GM19397 (cell line): Measurements from ENCODE around the gene SH3RF1.
"Not testable (repeated sequence)": the region's sequence is repeated elsewhere in the genome, so short reads cannot be mapped to it uniquely, and the experiment has no call there.

Experiments
- ATAC-seq: cut with Tn5 transposase; IDR thresholded peaks from one replicate; pipeline ENCODE4 v1.9.1; 2021; ENCODE audit warnings: mild to moderate bottlenecking, moderate library complexity; ENCODE audit not compliant: unreplicated experiment

Gene SH3RF1

DNA sequence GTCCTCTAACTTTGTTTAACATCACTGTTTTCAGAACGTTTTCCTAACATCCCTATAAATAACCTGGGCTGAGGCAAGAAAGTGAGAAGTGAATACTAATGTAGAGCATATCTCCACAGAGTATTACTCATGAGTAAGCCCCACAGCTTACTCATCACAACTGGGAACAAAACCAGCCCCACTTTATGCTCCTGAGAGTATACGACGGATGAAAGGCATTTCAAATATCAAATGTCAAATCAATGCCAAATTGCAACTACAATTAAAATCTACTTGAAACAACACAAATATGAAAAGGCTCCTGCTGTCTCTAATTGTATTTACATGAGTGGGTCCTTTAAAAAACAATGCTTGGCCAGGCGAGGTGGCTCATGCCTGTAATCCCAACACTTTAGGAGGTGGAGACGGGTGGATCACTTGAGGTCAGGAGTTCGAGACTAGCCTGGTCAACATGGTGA, 41.2 kb downstream of the SH3RF1 start:
- no peak for ATAC-seq

DNA sequence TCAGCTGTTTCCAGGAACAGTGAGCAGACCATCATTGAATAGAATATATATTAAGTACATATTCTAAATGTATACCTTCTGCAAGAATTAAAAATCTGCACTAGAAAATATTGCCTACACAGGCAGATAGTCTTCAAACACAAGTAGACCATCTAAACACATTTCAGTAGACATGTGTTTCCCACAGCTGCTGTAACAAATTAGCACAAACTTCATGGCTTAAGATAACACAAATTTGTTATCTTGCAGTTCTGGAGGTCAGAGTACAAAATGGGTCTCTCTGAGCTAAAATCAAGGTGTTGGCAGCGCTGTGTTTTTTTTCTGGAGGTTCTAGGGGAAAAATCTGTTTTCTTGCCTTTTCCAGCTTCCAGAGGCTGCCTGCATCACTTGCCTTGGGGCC, 42.7 kb downstream of the SH3RF1 start:
- ATAC-seq, result no peak

DNA sequence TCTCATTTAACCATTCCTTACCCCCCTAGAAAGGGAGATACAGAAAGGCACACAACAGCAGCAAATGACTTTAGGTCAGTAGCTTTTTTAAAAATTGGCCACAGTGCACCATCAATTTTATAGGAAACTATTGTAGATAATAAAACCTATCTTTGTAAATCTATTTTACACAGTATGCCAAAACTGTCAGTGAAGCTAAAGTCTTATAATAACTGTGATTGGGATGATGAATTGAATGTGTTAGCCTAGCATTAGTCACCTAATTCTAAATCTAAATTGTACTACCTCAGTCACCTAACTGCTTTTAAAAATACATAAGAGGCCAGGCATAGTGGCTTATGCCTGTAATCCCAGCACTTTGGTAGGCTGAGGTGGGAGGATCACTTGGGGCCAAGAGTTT, 44.2 kb downstream of the SH3RF1 start:
- ATAC-seq, result no peak

DNA sequence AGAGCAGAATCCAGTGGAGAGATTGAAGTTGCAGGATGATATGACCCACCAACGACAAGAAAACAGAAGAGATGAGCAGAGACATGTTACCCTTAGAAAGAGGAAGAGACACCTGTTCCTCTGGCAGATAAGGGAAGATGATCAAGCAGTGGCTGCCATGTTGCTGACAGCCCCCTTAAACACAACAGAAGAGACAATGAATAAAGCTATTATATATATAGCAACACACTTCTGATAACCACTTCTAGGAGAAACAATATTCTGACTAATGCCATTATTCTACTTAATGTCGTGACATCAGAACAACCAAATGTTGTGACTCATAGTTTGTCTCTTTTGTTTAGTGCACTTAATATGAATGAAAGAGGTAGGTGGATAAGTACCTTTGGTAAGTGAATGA, 44.9 kb downstream of the SH3RF1 start:
- no peak for ATAC-seq

DNA sequence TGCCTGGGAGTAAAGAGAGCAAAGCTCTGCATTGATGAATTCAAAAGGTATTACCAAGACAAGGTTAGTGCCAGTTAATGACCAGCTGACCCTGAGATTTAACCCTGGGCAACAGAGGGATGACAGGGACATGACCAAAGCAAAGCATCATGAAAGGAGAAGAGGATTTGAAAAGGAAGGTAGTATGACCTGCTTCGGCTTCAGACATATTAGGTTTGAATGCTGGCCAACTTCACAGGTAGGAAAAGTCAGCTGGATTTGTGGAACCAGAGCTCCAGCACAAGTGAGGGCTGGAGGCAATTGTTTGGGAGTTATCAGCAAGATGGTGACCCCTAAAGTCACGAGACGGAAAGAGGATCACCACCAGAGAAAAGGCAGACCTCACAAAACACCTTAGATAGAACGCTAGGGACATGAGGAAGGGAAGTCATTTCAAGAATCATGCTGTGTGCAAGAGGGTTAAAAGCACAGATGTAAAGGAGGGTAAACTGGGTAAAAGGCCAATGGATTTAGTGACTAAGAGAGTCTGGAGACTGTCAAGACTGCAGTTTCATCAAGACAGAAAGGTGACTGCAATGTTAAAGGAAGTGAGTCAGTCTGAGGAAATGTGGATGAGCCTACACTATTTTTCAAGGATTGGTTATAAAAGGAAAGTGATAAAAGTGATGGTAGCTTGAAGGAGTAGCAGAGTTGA, 45.6 kb downstream of the SH3RF1 start:
- no peak for ATAC-seq

DNA sequence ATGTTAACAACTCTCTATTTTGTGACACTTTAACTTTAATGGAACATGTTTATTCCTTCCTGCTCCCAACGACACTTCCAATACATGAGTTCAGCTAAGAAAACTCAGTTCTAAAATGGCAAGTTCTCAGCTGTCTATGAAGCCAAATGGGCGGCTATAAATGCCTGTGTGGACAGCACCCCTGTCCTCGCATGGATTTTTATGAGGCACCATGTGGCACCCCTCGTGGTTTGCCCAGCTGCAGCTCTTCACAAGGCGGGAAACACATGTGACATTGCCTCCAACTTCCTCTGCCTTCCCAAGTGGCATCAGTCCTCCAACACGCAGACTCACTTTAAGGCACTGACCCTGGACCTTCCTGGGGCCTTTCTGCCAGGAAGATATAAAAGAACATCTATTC, 48.0 kb downstream of the SH3RF1 start:
- ATAC-seq, result no peak

DNA sequence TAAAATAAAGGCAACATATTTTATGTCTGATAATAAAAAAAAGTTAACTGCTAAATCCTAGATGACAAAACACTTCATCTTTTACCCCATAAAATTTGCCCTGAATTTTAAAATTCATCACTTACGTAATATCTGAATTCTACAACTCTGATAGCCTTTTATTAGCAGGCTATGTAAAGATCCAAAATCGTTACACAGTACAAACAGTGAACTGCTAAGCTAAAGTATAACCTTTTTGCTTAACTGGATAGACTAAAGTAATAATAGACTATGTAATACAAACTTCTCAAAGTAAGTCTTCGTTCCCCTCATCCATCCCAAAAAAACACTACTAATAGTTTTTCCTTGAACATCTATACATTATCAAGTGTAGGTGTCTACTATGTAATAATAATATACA, 49.1 kb downstream of the SH3RF1 start:
- no peak for ATAC-seq

DNA sequence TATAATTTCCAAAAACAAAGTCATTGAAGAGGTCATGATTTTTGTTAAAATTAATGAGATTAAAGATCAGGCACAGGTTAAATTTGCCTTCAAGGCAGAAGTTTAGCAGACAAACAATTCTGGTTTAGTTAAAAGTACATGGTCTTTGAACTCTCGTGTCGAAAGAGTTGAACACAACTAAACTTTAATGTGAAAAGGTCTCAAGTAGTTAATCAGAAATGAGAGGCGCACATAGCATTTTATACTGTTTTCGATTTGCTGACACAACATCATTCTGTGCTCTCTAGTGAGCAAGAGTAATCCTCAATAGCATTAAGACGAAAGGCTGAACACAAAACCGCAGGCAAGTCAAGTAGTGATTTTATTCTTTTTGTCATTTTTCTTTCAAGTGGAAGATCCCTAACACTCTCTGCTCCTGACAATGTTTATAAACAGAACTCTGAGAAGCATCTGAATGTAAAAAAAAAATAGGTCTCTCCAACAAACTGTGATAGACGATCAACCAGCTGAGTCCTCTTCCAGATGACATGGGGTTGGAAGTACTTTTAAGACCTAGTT, 49.8 kb downstream of the SH3RF1 start:
- no peak for ATAC-seq

DNA sequence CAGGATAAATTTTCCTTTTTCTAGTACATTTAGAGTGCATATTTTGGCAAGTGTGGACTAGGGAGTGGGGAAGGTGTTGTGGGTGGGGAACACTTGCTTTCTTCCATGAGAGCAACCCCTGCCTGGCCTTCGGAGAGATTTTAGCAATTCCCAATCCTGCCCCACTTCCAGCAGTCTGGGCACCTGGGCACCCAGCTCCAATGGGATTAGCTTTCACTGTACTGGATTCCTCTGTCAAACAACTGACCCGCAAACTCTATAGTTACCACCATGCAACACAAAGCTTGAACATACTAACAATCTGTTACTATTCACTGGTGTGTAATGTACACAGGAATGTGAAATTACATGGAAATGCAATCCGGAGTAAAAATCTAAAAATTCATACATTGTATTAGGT, 50.3 kb downstream of the SH3RF1 start:
- no peak for ATAC-seq

DNA sequence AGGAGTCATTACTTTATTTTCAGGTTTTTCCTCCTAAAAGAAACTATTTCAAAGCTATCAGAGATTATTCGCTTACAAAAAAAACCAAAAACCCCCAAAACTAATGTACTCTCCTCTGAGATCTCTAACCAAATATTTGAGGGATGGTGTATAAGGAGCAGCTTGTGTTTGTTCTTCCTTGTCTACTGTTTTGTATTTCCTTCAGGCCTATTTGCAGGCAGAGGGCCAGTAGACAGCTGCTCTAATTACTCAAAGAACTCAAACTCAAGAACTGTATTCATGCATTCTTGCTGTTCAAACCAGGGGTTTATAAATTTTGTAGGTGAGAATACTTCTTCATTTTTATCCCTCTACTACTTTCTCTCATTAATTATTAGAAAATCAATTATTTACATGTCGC, 51.3 kb downstream of the SH3RF1 start:
- no peak for ATAC-seq

DNA sequence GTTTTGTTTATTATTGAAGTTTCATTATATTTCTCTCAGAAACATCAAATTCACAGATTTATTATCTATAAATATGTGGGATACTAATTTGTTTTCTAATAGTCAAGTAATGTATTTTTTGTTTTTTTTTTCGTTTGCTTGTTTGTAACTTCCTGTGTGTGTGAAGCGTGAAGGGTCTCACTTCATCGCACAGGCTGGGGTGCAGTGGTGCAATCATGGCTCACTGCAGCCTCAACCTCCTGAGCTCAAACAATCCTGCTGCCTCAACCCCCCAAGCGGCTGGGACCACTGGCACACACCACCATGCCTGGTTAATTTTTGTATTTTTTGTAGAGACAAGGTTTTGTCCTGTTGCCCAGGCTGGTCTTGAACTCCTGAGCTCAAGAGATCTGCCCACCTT, 55.1 kb downstream of the SH3RF1 start:
- peak; percentile 67 for ATAC-seq

DNA sequence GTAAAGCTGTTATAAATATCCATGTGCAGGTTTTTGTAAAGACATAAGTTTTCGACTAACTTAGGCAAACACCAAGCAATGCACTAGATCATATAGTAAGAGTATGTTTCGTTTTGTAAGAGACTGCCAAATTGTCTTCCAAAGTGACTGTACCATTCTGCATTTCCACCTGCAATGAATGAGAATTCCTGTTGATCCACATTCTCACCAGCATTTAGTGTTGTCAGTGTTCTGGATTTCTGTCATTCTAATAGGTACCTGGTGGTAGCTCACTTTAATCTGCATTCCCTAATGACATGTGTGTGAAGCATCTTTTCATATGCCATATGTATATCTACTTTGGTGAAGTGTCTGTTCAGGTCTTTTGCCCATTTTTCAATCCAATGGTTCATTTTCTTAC, 57.8 kb downstream of the SH3RF1 start:
- no peak for ATAC-seq

DNA sequence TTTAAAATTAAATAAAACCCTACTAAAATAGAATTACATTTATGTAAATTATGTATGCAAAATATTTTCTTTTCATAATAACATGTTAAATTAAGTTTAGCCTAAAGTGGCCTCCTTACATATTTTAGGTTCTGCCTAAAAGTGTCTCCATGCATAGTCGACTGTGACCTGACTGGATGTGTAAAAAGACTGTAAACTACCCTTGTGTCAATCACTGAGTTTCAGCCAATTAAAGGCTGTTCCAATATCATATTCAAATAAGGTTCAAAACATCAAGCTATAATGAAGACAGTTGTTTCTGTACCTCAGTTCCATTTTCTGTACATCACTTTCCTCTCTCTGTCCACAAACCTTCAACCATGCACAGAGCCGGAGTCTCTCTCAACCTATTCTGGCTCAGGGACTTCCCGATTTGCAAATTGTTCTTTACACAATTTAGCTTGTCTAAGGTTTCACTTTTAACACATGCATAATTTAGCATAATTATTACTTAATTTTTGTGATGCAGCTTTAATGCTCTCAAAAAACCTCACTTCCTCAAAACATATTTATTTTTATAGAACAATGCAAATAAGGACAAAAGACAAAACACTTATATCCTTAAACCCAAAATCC, 60.1 kb downstream of the SH3RF1 start:
- peak; percentile 92 for ATAC-seq

DNA sequence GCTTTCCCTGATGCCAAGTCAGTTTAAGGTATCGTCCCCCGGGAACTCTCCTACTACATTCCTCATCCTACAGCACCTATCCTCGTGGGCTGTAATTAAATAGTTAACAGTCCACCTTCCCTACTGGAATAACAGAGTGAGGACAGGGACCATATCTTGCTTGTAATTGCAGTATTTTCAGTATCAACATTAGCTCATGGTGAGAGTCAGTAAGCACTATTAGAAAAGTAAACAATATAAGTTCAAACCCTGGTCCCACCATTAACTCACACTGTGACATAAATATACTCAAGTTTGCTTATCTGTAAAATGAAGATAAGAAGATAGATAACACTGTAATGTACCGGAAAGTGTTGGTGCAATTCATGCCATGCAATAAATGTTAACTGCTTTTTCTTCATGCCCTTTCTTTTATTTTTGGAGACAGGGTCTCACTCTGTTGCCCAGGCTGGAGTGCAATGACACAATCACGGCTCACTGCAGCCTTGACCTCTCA, 61.3 kb downstream of the SH3RF1 start:
- no peak for ATAC-seq

DNA sequence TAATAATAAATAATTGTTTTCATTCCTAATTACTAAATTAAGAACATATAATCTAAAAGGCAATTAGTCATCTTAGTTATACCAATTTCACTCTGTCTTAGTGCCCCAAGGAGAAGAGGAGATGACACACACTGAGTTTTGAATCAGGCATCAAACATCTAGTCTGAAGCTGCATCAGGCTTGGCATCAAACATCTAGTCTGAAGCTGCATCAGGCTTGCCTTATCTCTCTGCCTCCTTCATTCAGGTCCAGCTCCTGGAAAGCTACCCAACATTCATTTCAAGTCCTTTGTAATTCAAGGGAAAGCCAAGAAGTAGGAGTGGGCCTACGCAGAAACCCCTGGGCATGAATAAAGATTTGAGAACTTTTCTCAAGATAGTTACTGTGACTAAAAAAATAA, 62.2 kb downstream of the SH3RF1 start:
- ATAC-seq, result no peak

DNA sequence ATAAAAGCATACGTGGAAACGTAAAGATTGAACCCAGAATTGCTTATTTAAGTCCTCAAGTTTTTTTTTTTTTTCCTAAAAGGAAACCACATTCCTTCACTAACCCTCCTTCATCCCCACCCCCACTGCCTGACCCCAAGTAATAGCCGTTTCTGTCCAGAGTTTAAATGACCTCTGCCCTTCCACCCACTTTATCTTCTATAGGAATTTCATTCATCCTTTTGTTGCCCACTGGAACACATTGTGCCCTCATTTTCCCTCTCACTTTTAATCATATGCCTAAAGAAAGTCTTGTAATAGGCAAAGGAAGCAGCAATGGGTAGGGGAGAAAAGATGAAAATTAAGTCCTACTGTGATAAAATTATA, 62.7 kb downstream of the SH3RF1 start:
- no peak for ATAC-seq

DNA sequence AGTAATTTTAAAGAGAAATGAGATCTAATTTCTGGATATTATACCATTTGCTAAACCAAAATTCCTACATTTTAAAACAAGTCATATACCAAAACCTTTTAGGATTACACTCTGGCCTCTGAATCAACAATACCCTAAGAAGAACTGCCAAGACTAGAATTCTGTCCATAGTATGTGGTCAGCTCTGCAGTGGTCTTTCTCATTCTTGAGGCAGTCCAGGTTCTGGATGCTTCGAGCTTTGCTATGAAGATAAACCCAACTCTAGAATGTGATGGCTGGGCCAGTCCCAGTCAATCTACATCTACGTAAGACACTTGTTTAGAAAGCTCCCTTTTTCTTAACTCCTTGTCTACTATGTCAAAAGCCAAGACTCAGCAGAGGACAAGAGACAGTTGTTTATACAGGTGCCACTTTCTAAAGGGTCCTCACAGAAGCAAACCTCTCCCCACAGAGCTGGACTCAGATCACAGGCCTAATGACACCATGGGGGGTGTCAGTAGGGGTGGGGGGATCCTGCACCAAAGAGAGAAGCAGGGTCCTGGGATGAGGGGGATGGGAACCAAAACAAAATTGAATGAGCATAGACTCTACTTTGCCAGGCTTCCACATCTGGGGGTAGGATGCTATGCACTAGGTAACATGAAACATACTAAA, 63.2 kb downstream of the SH3RF1 start:
- no peak for ATAC-seq

DNA sequence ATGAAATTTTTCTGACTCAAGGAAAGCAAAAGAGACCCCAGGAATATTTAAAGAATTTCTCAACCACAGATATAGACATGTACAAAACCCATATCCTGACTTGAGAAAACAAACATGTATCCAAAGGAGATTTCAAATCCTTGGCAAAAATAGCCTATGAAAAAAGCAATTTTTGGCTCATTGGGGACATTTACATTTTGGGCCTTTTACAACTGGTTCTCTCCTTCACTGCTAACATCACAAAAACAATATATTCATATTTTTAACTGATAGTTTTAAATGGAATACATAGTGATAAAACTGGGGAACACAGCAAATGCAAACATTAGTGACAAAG, 65.0 kb downstream of the SH3RF1 start:
- no peak for ATAC-seq

DNA sequence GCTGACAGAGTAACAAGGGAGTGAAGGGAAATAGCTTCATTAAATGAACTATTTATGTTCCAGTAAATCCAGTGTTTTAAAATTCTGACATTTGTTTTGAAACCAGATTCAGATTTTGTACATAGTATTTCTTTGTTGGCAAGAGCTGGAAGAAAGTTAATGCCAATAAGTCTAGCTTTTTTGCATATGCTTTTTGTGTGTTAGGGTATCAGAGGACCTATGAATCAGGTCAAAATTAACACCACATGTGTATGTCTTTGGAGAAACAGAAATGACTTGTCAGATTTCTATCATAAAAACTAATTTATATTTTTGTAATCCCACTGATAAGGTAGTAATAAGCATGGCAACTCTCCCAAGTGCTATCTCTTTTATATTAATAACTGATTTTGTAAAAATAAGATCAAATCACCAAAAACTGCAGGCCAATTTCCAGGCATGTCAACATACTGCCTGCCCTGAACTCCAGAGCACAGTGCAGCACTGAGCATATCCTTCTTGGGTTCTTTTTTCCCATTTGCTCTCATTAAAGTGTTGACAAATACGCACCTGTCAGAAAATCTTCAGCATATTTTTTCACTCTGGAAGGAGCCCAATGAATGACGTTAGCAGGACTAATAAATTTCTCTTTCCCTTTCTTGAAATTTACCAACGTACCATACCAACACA, 65.5 kb downstream of the SH3RF1 start:
- ATAC-seq, result no peak

DNA sequence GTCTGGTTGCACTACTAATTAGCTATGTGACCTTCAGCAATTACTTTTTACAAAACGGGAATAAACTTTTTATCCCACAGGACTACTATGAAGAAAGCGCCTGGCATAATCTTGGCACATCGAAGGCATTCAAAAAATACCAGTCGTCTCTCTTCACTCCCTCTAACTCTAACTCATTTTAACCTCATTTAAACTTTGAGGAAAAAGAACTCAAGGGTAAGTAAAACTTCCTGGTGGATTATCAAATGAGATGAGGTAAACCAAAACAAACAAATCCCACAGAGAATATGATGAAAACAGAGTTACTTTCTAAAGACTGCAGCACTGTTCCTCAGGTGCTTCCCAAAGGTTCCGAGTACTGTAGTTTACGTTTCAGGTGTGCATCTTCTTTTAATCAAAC, 66.9 kb downstream of the SH3RF1 start:
- no peak for ATAC-seq

DNA sequence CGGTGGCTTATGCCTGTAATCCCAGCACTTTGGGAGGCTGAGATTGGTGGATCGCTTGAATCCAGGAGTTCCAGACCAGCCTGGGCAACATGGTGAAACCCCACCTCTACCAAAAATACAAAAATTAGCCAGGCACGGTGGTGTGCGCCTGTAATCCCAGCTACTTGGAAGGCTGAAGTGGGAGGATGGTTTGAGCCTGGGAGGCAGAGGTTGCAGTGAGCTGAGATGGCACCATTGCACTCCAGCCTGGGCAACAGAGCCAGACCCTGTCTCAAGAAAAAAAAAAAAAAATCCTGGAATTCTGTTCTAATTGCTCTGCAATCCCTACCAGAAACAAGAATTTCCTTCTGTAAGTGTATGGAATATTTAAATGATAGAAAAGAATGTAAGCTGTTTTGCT, 67.5 kb downstream of the SH3RF1 start:
- not testable (repeated sequence) for ATAC-seq

DNA sequence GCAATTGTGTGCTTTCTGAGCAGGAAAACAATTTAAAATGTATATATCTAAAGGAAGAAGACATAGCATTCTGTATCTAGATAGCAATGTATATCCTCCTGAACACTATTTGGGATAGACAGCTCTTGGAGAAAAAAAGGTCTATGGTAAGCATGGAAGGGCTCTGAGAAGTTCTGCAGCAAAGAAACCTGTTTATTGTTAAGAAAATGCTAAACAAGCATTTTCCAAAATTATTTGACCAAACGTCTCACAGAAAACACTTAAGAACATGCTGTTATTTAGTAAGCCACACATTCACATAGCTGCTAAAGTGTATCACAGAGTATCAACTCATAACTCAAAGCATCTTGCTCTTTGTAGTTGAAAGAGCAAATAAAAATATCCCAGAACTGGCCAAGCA, 67.9 kb downstream of the SH3RF1 start:
- no peak for ATAC-seq
